GM23338 (cell line): ENCODE results near the gene IRS1. TPM values are rescaled to one million over a fixed set of nuclear protein-coding genes. Genes with fewer than 3 reads are reported as not detected.

Experiments used
- ATAC-seq: fragments of 200-7000 bp; cut with Tn5 transposase; 3 replicates; pipeline ENCODE4 v1.9.1; 2020
- DNase-seq: peaks from one replicate; pipeline ENCODE4 v3.0.0-alpha.2; 2015; ENCODE audit warnings: low spot score
- H2AFZ ChIP-seq: fragments of 200-600 bp; sonication (generic); 2 replicates; pipeline ENCODE4 v1.8.0; 2016; ENCODE audit warnings: antibody characterized with exemption, mild to moderate bottlenecking, moderate library complexity
- H3F3A ChIP-seq: fragments of 200-600 bp; sonication (generic); replicated peaks from 2 replicates; pipeline ENCODE4 v1.8.0; 2017; ENCODE audit warnings: antibody characterized with exemption, mixed run types, low read depth
- H3K27ac ChIP-seq: fragments of 200-600 bp; sonication (generic); 2 replicates; pipeline ENCODE4 v1.6.1; 2016; ENCODE audit warnings: low read depth
- H3K27me3 ChIP-seq: fragments of 200-600 bp; sonication (generic); 2 replicates; pipeline ENCODE4 v1.8.0; 2016; ENCODE audit warnings: mild to moderate bottlenecking, mixed run types, moderate library complexity; ENCODE audit not compliant: insufficient read depth
- H3K36me3 ChIP-seq: fragments of 200-600 bp; sonication (generic); 2 replicates; pipeline ENCODE4 v1.8.0; 2016; ENCODE audit warnings: mild to moderate bottlenecking; ENCODE audit not compliant: insufficient read depth
- H3K4me1 ChIP-seq: fragments of 200-600 bp; sonication (generic); 2 replicates; pipeline ENCODE4 v1.8.0; 2016; ENCODE audit warnings: mild to moderate bottlenecking, moderate library complexity; ENCODE audit not compliant: insufficient read depth
- H3K4me2 ChIP-seq: fragments of 200-600 bp; sonication (generic); 2 replicates; pipeline ENCODE4 v1.7.1; 2017; ENCODE audit warnings: mixed run types
- H3K4me3 ChIP-seq: fragments of 200-600 bp; sonication (generic); 2 replicates; pipeline ENCODE4 v1.6.1; 2016; ENCODE audit warnings: mixed run types
- H3K79me2 ChIP-seq: fragments of 200-600 bp; sonication (generic); replicated peaks from 2 replicates; pipeline ENCODE4 v1.8.0; 2017; ENCODE audit warnings: mild to moderate bottlenecking; ENCODE audit not compliant: insufficient read depth
- H3K9me2 ChIP-seq: fragments of 200-600 bp; sonication (generic); 2 replicates; pipeline ENCODE4 v1.8.0; 2017; ENCODE audit not compliant: insufficient read depth
- H4K20me1 ChIP-seq: fragments of 200-600 bp; sonication (generic); replicated peaks from 2 replicates; pipeline ENCODE4 v1.8.0; 2017; ENCODE audit warnings: mild to moderate bottlenecking; ENCODE audit not compliant: insufficient read depth
- H3K27ac Mint-ChIP-seq: 2 replicates; pipeline ENCODE4 v1.8.0; 2020; ENCODE audit warnings: inconsistent platforms, mild to moderate bottlenecking, moderate library complexity, mixed read lengths
- H3K27me3 Mint-ChIP-seq: 3 replicates; pipeline ENCODE4 v1.8.0; 2022; ENCODE audit warnings: low read depth, mild to moderate bottlenecking, moderate library complexity, mixed read lengths, inconsistent platforms; ENCODE audit not compliant: insufficient read depth, poor library complexity
- H3K36me3 Mint-ChIP-seq: 3 replicates; pipeline ENCODE4 v1.8.0; 2021; ENCODE audit warnings: low read depth, mild to moderate bottlenecking, inconsistent platforms, moderate library complexity, mixed read lengths
- H3K4me1 Mint-ChIP-seq: 3 replicates; pipeline ENCODE4 v1.8.0; 2020; ENCODE audit warnings: mild to moderate bottlenecking, inconsistent platforms, mixed read lengths
- H3K4me3 Mint-ChIP-seq: 3 replicates; pipeline ENCODE4 v1.8.0; 2021; ENCODE audit warnings: moderate library complexity, mild to moderate bottlenecking, inconsistent platforms, mixed read lengths
- H3K9me3 Mint-ChIP-seq: 3 replicates; pipeline ENCODE4 v1.8.0; 2020; ENCODE audit warnings: moderate library complexity, mild to moderate bottlenecking, inconsistent platforms, mixed read lengths
- CREB1 ChIP-seq: fragments of 250-450 bp; sonication (Bioruptor Pico); IDR thresholded peaks from 2 replicates; pipeline ENCODE4 v1.5.0; 2020; ENCODE audit warnings: low read depth, mild to moderate bottlenecking, moderate library complexity
- POLR2AphosphoS5 ChIP-seq: IDR thresholded peaks from 2 replicates; pipeline ENCODE4 v1.6.1; 2016; ENCODE audit warnings: antibody characterized with exemption, low read depth
- REST ChIP-seq: IDR thresholded peaks from one replicate; pipeline ENCODE4 v1.6.1; 2018; ENCODE audit warnings: antibody characterized with exemption; ENCODE audit not compliant: unreplicated experiment
- ZNF462 ChIP-seq: fragments of 250-450 bp; sonication (Bioruptor Pico); IDR thresholded peaks from 2 replicates; pipeline ENCODE4 v1.5.0; 2020; ENCODE audit warnings: mild to moderate bottlenecking, moderate library complexity
- polyA plus RNA-seq: library from polyadenylated mRNA; unstranded; fragments of >200 nt; fragmentation: Nextera tagmentation; extraction: Ambion mirVana; gene quantifications from 2 replicates; pipeline ENCODE4 v1.2.1, GENCODE V29; 2016
- total RNA-seq: library from RNA; depleted of rRNA; stranded (reverse); fragments of >200 nt; shearing (Covaris generic); gene quantifications from 2 replicates; pipeline ENCODE4 v1.2.3, GENCODE V29; 2014
- TF ChIP-seq, protein P1 (sequence below), 2 experiments: fragments of 200-600 bp in 1 of 2; sonication (generic) in 1 of 2; conservative IDR thresholded peaks; 2 replicates each; pipeline versions ENCODE4 v1.5.1 to v1.6.1; 2016 to 2017; ENCODE audit warnings: antibody characterized with exemption in 2 of 2, low read depth in 2 of 2, mild to moderate bottlenecking in 2 of 2, moderate library complexity in 1 of 2
- TF ChIP-seq, protein P2 (sequence below): IDR thresholded peaks from 2 replicates; pipeline ENCODE4 v1.6.1; 2016; ENCODE audit warnings: antibody characterized with exemption

Gene IRS1
- total and polyA plus RNA-seq, 2 experiments from 2014 or later = 6.9 to 26.2 TPM

GRCh38 chr2:226794751-226795171, 4.9 kb downstream of the IRS1 start (continued):
- no peak for TF ChIP-seq ZNF462 (CRISPR knock-in tag)

DNA sequence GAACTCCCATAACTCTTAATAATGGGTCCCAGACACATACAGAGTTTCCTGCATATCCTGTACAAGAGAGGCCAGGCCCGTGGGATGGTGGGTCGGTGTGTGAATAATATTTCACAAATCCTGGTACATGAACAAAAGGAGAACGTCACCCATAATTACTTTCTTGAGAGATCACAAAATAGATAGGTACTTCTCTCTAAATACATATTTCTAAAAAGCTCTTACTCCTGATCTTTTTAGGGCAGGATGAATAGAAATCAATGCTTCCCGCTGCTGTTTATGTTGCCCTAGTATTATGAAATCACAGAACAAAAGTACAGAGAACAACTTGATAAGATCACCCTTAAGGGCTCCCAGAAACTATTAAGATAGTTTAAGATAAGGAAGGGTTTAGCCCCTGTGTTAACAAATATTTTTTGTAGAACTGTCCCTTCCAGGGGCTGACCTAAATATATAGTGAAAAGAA, 5.4 kb downstream of the IRS1 start:
- peaks cover 54% of the 10 kb centered on the region for H3K4me1 Mint-ChIP-seq
- no peak for ATAC-seq
- Histone ChIP-seq H2AFZ (no peak overlapping the region), H3K9me2 (no peaks in the 10 kb centered on the region), H4K20me1 (0 out of 2 replicates have a peak, but pooled peaks cover 4% of the 10 kb centered on the region), H3K27ac (no peak overlapping the region), H3K79me2 (peaks cover 73% of the 10 kb centered on the region), H3K4me2 (peak overlapping the region; percentile 84), H3K27me3 (no peaks in the 10 kb centered on the region), H3K4me3 (peak overlapping the region; percentile 54), H3K36me3 (no peaks in the 10 kb centered on the region), H3K4me1 (peaks cover 51% of the 10 kb centered on the region), H3F3A (peaks cover 5% of the 10 kb centered on the region; the same call in 1 of the 2 replicates)
- H3K27me3 Mint-ChIP-seq = peaks cover 15% of the 10 kb centered on the region
- peak overlapping the region; percentile 62 for H3K4me3 Mint-ChIP-seq
- peaks cover 41% of the 10 kb centered on the region for H3K36me3 Mint-ChIP-seq
- H3K27ac Mint-ChIP-seq = 0 out of 2 replicates have a peak overlapping the region, but pooled peaks have one; percentile 17
- no peak for DNase-seq
- H3K9me3 Mint-ChIP-seq = peaks cover 20% of the 10 kb centered on the region; the same call in 2 of the 3 replicates
- TF ChIP-seq, protein P1, sequence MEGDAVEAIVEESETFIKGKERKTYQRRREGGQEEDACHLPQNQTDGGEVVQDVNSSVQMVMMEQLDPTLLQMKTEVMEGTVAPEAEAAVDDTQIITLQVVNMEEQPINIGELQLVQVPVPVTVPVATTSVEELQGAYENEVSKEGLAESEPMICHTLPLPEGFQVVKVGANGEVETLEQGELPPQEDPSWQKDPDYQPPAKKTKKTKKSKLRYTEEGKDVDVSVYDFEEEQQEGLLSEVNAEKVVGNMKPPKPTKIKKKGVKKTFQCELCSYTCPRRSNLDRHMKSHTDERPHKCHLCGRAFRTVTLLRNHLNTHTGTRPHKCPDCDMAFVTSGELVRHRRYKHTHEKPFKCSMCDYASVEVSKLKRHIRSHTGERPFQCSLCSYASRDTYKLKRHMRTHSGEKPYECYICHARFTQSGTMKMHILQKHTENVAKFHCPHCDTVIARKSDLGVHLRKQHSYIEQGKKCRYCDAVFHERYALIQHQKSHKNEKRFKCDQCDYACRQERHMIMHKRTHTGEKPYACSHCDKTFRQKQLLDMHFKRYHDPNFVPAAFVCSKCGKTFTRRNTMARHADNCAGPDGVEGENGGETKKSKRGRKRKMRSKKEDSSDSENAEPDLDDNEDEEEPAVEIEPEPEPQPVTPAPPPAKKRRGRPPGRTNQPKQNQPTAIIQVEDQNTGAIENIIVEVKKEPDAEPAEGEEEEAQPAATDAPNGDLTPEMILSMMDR (conservative IDR thresholded peaks at IDR 0.05; ENCODE audit: low read depth in 2 of 2) = no peak
- no peak for TF ChIP-seq REST
- TF ChIP-seq POLR2AphosphoS5 = no peak
- TF ChIP-seq, protein P2, sequence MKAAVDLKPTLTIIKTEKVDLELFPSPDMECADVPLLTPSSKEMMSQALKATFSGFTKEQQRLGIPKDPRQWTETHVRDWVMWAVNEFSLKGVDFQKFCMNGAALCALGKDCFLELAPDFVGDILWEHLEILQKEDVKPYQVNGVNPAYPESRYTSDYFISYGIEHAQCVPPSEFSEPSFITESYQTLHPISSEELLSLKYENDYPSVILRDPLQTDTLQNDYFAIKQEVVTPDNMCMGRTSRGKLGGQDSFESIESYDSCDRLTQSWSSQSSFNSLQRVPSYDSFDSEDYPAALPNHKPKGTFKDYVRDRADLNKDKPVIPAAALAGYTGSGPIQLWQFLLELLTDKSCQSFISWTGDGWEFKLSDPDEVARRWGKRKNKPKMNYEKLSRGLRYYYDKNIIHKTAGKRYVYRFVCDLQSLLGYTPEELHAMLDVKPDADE = no peak
- TF ChIP-seq CREB1 = no peak
